RWPE2 (cell line): ENCODE data around the gene ARL2BP.
A peak's percentile ranks its signal among the peaks of the same experiment; 100 is the strongest.

Experiments used
- ATAC-seq: fragments of 200-7000 bp; cut with Tn5 transposase; 3 replicates; pipeline ENCODE4 v1.9.1; 2021; ENCODE audit warnings: low read depth
- DNase-seq: peaks from one replicate; pipeline ENCODE4 v3.0.0-alpha.2; 2020; ENCODE audit warnings: low spot score
- H3K27ac ChIP-seq: fragments of 450-650 bp; 2 replicates; pipeline ENCODE4 v1.5.1; 2017; ENCODE audit warnings: mild to moderate bottlenecking; ENCODE audit not compliant: poor library complexity, severe bottlenecking
- H3K27me3 ChIP-seq: fragments of 250-450 bp; sonication (Bioruptor Pico); 2 replicates; pipeline ENCODE4 v1.5.1; 2021; ENCODE audit warnings: mild to moderate bottlenecking, moderate library complexity; ENCODE audit not compliant: insufficient read depth, poor library complexity, severe bottlenecking
- H3K36me3 ChIP-seq: fragments of 250-450 bp; sonication (Bioruptor Pico); 2 replicates; pipeline ENCODE4 v1.5.1; 2020; ENCODE audit warnings: low read depth, mild to moderate bottlenecking, moderate library complexity
- H3K4me1 ChIP-seq: fragments of 250-450 bp; sonication (Bioruptor Pico); 2 replicates; pipeline ENCODE4 v1.5.1; 2021; ENCODE audit warnings: mild to moderate bottlenecking, moderate library complexity; ENCODE audit not compliant: insufficient read depth, poor library complexity, severe bottlenecking
- H3K4me3 ChIP-seq: fragments of 250-450 bp; sonication (Bioruptor Pico); 2 replicates; pipeline ENCODE4 v1.5.1; 2021; ENCODE audit warnings: mild to moderate bottlenecking, moderate library complexity; ENCODE audit not compliant: severe bottlenecking
- H3K9me3 ChIP-seq: fragments of 250-450 bp; sonication (Bioruptor Pico); 2 replicates; pipeline ENCODE4 v1.5.1; 2021; ENCODE audit warnings: mild to moderate bottlenecking, moderate library complexity; ENCODE audit not compliant: severe bottlenecking
- CTCF ChIP-seq: fragments of 450-650 bp; IDR thresholded peaks from one replicate; pipeline ENCODE4 v1.5.1; 2017; ENCODE audit warnings: mild to moderate bottlenecking, moderate library complexity; ENCODE audit not compliant: poor library complexity, severe bottlenecking

ARL2BP gene

DNA sequence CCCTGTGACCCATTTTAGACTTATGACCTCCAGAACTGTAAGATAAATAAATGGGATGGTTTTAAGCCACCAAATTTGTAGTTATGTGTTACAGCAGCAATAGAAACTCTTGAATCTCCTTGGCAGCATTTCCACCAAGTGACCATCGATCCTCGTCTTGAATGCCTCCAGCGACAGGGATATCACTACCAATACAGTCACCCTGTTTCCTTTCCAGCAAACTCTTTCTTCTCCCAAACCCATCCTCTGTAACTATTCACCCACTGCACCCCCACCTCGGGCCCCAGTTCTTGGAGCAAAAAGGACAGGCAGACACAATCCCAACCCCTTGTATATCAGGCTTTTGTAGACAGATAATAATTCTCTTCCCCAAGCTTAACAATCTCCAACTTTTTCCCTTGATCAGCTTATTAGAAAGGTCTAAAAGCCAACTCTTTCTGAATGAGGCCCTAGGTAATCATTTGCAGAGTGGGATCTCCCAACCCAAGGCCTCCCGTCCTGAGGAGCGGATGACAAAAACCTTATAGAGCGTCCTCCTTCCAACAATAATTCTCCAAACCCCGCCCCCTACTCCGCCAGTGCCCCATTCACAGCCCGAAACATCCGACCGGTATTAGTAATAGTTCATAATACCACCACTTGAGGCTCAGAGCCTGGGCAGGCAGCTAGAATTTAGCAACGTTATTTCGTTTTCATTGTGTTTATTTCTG, 54.1 kb downstream of the ARL2BP start:
- H3K9me3 ChIP-seq = no peaks in the 10 kb centered on the region
- H3K4me3 ChIP-seq = peak overlapping the region; percentile 45
- H3K27ac ChIP-seq = peak overlapping the region; percentile 60
- ATAC-seq (peak; percentile 52), DNase-seq (no peak)
- peaks cover 4% of the 10 kb centered on the region for H3K4me1 ChIP-seq
- no peaks in the 10 kb centered on the region for H3K36me3 ChIP-seq
- no peak for TF ChIP-seq CTCF
- no peaks in the 10 kb centered on the region for H3K27me3 ChIP-seq

DNA sequence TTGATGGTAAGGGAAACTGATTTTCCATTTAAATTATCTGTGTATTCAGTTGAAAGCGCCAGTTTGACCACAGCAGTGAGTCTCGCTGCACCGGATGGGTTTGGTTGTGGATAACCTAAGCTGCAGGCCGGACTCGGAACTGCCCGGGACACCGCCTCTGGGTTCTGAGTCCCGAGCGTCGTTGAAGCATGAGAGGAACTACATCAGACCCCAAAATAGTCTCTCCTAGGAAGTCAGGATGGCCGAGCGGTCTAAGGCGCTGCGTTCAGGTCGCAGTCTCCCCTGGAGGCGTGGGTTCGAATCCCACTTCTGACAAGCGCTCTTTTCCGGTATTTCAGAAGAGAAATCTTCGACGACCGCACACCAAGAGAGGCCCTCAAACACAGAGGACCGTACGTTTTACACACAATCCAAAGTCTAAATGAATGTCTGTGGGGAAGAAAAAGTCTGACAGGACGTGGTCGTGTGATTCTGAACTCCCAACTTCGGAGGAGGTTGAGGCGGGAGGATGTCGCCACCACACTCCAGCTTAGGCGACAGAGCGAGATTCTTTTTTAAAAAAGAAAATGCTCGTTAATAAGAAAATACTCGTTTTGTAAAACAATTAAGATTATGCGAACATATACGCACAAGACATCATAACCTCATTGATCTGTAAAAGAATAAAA, 54.8 kb downstream of the ARL2BP start:
- Histone ChIP-seq H3K4me3 (peak overlapping the region; percentile 45), H3K27ac (peak overlapping the region; percentile 60), H3K9me3 (no peaks in the 10 kb centered on the region), H3K27me3 (no peaks in the 10 kb centered on the region), H3K36me3 (no peaks in the 10 kb centered on the region), H3K4me1 (peaks cover 7% of the 10 kb centered on the region)
- TF ChIP-seq CTCF = no peak
- peak; percentile 93 for DNase-seq
- ATAC-seq = peak; percentile 77

DNA sequence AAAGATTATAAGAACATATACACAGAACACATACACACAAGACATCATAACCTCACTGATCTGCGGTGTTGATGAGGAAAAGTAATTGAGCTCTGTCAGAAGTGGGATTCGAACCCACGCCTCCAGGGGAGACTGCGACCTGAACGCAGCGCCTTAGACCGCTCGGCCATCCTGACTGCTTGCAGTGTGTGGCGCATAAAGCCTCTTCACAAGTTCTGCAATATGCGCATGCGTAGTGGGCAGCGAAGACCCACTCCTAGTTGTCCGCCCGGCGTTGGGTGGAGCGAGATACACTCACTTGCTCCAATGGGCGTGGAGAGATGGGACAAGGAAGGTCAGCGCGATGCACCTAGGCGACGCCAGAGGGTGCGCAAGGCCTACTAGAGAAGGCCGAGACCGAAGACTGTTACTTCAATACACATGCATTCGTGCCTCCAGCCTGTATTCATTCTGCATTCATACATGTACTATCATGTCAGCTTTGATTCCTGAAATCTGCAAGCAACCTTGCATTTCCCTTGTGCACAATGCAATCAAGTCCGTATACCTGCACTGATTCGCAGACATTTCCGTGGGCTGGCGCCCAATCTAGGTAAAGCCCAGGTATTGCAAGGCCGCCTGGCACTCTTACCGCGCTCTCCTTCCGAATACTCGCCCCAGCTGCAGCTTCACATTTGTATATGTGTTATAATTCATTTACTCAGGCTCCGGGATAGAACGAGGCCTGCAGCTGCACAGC, 55.5 kb downstream of the ARL2BP start:
- peak overlapping the region; percentile 60 for H3K27ac ChIP-seq
- peak; percentile 97 for TF ChIP-seq CTCF

DNA sequence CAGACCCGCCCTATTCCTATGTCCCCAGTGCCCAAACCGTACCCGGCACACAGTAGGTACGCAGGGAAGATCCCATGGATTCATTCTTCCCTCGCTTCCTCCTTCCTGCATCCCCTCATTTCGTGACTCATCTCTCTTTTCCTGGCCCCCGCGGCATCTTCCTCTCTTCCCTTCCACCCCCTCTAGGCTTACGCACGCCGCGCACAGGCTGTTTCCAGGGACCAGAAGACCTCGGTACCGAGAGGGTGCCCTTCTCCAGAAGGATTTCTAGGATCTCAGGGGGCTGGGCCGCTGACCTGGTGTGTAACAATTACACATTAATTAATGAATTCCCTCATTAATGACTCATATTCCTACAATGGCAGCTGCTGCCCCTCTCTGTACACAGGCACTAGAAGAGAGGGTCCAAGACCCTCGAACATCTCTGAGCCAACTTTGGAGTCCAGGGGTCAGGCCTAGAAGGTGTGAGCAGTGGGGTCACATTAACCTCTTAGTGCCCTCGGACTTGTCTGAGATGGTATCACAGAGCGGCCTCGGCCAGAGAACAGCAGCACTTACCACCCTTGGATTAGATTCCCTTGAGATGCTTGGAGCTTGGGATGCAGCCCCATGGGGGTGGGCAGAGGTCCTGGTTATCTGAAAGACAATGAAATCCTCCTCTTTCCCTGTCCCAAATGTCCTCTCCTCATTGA, 56.2 kb downstream of the ARL2BP start:
- Histone ChIP-seq H3K9me3 (no peaks in the 10 kb centered on the region), H3K27ac (no peak overlapping the region), H3K4me1 (peaks cover 7% of the 10 kb centered on the region), H3K4me3 (no peak overlapping the region), H3K27me3 (no peaks in the 10 kb centered on the region), H3K36me3 (no peaks in the 10 kb centered on the region)
- no peak for ATAC-seq
- TF ChIP-seq CTCF = no peak
- no peak for DNase-seq

More for the DNA sequence above, 55.5 kb downstream of the ARL2BP start:
- peak; percentile 99 for DNase-seq
- Histone ChIP-seq H3K4me3 (peak overlapping the region; percentile 45), H3K4me1 (peaks cover 7% of the 10 kb centered on the region), H3K36me3 (no peaks in the 10 kb centered on the region), H3K27me3 (no peaks in the 10 kb centered on the region), H3K9me3 (no peaks in the 10 kb centered on the region)
- ATAC-seq = peak; percentile 82
